HG03039 (cell line): Measurements from ENCODE around the gene SLC4A2.
A peak's percentile ranks its signal among the peaks of the same experiment; 100 is the strongest.
"Not testable (repeated sequence)": the region's sequence is repeated elsewhere in the genome, so short reads cannot be mapped to it uniquely, and the experiment has no call there.

Source experiments
- ATAC-seq: cut with Tn5 transposase; IDR thresholded peaks from one replicate; pipeline ENCODE4 v1.9.1; 2021; ENCODE audit warnings: mild to moderate bottlenecking, moderate library complexity; ENCODE audit not compliant: unreplicated experiment

The SLC4A2 gene

GRCh38 chr7:151025924-151026671 lies 33.3 kb upstream of the SLC4A2 start:
- no peak for ATAC-seq

DNA sequence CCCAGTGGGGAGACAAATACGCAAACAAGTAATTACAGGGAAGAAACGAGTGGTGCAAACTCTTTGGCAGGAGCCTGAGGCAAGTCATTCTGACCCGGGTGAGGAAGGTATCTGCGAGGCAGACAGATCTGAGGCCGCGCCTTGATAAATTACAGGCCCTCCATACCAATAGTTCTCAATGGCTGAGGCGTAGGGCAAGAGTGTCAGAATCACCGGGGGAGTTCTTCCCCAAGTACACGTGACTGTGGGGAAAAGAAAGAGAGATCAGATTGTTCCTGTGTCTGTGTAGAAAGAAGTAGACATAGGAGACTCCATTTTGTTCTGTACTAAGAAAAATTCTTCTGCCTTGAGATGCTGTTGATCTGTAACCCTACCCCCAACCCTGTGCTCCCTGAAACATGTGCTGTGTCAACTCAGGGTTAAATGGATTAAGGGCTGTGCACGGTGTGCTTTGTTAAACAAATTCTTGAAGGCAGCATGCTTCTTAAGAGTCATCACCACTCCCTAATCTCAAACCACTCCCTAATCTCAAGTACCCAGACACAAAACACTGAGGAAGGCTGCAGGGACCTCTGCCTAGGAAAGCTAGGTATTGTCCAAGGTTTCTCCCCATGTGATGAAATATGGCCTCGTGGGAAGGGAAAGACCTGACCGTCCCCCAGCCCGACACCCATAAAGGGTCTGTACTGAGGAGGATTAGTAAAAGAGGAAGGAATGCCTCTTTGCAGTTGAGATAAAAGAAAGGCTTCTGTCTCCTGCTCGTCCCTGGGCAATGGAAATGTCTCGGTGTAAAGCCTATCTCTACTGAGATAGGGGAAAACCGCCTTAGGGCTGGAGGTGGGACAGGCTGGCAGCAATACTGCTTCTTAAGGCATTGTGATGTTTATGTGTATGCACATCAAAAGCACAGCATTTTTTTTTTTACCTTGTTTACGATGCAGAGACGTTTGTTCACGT lies 32.3 kb upstream of the SLC4A2 start:
- not testable (repeated sequence) for ATAC-seq

- ATAC-seq, result not testable (repeated sequence)
These were observed 31.7 kb upstream of the SLC4A2 start for GRCh38 chr7:151027728-151028130.

DNA sequence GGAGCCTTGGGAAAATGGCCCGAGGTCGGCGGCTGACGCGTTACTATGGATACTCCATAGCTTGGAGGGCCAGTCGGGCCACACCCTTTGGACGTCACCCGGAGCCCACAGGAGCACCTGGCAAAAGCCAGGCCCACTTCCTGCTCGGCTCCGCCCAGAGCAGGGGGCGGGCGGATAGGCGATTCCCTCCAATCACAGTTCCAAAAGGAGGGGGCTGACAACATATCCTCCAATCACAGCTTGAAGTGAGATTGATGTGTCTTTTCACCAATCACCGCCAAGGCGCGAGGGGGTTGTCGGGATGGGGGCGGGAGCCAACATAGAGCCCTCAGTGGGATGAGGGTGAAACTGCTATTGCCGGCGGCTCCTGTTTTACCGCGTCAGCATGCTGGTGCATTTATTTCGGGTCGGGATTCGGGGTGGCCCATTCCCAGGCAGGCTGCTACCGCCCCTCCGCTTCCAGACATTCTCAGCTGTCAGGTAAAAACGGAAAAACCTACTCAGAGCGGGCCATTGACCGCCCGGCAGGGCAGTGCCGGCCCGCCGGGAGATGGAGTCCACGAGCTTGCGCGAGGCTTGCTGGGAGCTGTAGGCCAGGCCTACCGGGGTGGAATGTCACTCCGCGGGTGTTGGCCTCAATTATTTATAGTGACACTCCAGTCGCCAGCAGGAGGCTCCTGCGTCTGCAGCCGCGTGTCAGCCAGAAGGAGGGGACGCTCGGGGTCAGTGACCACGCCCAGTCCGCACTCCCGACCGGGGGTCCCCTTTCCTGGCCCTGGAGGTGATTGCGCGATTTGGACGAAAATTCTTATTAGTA lies 31.1 kb upstream of the SLC4A2 start, which contains the start of gene ABCB8:
Gene ABCB8, plus strand, starts transcription at position 320 of the 817 bp plus-strand sequence. Its CDS starts 66 bp downstream, at position 386.
- ATAC-seq, result peak; percentile 96

GRCh38 chr7:151028948-151029501 lies 30.4 kb upstream of the SLC4A2 start:
- no peak for ATAC-seq

GRCh38 chr7:151031011-151031410 lies 28.4 kb upstream of the SLC4A2 start:
- no peak for ATAC-seq

DNA sequence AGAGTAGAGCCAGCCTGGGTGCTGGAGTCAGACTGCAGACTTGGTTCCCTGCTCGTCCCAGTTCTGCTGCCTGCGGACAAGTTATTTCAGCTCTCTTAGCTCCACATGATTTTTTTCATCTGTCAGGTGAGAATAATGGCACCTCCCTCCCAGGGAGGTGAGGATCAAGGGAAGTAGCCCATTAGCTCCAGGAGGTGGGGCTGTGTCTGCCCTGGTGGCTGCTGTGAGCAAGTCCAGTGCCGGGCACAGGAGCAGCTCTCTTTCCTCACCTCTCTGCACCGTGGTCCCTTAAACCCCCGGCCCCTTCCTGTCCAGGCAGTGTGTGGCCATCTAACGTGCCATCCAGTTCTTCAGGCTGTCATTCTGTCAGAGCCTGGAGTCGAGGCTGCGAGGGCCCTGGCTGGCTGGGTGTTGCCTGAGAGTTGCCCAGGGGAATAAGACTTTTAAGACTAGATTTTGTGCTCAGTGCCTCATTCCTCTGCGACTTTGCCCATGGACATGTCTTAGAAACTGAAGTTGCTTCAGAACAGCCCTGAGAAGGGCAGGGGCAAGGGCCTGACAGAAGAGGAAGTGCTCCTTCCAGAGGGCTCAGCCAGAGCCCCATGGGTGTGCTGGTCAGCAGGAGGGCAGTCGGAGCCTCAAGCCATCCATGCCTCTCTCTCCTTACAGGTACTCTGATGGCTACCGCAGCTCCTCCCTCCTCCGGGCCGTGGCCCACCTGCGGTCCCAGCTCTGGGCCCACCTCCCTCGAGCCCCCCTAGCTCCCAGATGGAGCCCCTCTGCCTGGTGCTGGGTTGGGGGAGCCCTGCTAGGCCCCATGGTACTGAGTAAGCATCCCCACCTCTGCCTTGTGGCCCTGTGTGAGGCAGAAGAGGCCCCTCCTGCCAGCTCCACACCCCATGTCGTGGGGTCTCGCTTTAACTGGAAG lies 26.2 kb upstream of the SLC4A2 start:
- no peak for ATAC-seq

DNA sequence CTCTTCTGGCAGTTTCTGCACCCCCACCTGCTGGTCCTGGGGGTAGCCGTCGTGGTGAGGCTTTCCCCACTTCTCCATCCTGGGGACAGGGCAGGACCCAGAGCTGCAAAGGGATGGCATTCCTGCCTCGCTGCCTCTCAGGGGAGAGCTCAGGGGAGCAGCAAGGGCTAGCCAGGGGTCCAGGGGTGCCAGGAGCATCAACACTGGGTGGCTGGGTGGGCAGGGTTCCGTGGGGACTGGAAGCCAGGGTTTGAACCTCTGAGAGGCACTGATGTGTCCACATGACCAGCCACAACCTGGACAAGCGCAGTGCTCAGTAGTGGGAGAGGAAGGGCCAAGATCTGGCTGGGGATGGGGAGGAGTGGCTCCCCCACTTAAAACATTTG lies 25.5 kb upstream of the SLC4A2 start:
- ATAC-seq, result no peak

DNA sequence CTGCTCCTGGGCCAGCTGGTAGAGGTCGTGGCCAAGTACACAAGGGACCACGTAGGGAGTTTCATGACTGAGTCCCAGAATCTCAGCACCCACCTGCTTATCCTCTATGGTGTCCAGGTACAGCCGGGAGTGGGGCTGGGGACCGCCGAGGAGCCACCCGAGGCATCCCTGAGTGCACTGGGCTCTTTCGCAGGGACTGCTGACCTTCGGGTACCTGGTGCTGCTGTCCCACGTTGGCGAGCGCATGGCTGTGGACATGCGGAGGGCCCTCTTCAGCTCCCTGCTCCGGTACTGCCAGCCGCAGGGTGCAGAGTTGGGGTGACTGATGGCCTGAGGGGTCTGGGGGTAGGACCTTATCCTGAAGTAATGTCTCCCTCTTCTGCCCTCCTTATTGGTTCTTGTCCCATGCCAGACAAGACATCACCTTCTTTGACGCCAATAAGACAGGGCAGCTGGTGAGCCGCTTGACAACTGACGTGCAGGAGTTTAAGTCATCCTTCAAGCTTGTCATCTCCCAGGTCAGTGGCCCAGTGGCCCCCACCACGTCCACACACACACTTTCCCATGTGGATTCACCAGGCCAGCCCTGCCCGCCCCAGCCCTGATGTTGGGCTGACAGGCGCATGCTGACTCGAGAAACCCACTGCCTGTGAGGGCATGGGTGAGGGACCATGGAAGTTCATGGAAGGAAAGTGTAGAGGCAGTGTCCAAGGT lies 24.9 kb upstream of the SLC4A2 start:
- no peak for ATAC-seq

DNA sequence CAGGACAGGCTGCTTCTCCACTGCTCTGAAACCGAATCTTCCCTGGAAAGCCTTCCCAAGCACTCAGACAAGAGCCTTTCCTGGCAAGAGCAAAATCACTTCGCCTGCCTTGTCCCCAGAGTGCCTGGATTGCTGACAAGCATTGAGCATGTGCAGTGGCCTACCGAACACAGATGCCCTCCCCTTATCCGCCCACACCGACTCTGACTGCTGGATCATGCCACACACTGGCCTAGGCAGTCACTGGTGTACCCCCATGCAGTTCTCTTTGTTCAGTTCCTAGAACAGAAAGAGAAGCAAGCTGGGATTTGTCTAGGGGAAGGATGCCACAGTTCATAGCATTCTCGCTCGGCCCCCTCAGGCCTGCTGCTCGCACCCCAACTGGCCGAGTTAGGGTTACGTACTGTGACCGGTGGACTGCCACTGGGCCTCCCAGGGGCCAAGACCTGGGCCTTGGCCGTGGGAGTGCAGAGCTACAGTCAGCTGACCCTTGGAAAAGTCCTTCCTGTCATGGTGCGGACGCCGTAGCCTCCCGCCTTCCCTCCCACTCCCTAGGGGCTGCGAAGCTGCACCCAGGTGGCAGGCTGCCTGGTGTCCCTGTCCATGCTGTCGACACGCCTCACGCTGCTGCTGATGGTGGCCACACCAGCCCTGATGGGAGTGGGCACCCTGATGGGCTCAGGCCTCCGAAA lies 24.2 kb upstream of the SLC4A2 start:
- no peak for ATAC-seq

- no peak for ATAC-seq
These were observed 23.5 kb upstream of the SLC4A2 start for GRCh38 chr7:151035902-151036301.

- ATAC-seq, result no peak
These were observed 20.2 kb upstream of the SLC4A2 start for GRCh38 chr7:151038951-151039849.

DNA sequence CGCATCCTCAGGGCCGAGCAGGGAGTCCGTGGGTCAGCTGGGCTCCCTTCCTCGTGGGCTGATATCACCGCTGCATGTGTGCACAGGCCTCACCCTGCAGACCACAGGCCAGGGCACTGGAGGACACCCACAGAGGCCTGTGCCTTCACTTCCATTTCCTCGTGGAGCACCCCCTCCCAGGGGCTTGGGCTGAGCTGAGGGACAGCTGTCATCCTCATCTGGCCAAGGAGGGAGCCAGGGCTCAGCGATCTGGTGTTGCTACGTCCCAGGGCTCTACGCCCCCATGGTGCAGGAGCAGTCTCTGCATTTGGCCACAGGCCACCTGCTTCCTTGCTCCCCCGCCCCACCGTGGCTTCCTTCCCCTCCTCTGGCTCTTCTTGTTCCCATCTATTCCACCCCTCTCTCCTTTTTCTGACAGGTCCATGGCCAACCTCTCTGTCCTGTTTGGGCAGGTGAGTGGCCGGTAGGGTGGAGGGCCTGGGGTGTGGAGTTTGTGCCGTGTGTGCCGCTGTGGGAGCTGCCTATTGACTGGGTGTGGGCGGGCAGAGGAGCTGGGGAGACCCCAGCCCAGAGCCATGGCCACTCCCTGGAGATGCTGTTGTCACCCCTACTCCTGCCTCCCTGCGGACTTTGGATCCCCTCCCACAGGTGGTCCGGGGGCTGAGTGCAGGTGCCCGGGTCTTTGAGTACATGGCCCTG lies 19.4 kb upstream of the SLC4A2 start:
- ATAC-seq, result no peak

DNA sequence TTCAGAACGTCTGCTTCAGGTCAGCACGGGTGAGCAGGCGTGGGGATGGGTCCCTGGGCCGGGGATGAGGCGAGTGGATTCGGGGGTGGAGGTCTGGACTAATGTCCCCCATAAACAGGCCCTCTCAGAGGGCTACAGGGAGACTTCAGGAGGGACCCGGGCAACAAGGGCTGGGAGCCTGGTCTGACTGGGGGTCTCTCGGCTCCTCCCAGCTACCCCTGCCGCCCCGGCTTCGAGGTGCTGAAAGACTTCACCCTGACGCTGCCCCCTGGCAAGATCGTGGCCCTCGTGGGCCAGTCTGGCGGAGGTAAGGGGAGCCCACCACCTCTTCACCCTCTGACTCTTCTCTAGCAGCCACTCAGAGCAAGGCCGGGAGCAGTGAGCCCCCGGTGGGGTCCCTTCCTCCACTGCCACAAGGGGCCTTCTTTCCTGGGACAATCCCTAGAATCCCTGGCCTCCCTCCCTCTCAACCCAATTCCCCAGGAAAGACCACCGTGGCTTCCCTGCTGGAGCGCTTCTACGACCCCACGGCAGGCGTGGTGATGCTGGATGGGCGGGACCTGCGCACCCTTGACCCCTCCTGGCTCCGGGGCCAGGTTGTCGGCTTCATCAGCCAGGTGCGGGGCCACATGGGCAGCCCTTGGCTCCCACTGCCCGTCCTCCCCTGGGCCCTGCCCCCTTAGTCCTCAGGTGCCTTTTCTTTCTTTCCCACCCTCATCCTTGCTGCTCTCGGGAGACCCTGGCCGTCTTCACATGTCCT lies 18.6 kb upstream of the SLC4A2 start:
- no peak for ATAC-seq

DNA sequence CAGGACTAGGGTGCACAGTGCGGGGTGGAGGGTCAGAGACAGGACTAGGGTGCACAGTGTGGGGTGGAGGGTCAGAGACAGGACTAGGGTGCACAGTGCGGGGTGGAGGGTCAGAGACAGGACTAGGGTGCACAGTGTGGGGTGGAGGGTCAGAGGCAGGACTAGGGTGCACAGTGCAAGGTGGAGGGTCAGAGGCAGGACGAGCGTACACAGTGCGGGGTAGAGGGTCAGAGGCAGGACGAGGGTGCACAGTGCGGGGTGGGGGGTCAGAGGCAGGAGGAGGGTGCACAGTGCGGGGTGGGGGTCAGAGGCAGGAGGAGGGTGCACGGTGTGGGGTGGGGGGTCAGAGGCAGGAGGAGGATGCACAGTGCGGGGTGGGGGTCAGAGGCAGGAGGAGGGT lies 15.9 kb upstream of the SLC4A2 start:
- not testable (repeated sequence) for ATAC-seq

GRCh38 chr7:151043959-151044358 lies 15.4 kb upstream of the SLC4A2 start:
- ATAC-seq, result no peak
